Neural cell (in vitro differentiated cells): ENCODE results near the gene SOBP. TPM values are rescaled to one million over a fixed set of nuclear protein-coding genes. Genes with fewer than 3 reads are reported as not detected.
A peak's percentile ranks its signal among the peaks of the same experiment; 100 is the strongest.

Source experiments
- H2AFZ ChIP-seq: fragments of 200-600, 300-800 bp; sonication (generic), shearing (Covaris generic); 2 replicates; pipeline ENCODE4 v1.6.0; 2014; ENCODE audit warnings: low read depth, mild to moderate bottlenecking, antibody characterized with exemption, low read length, moderate library complexity
- H3F3A ChIP-seq: fragments of 200-600 bp; shearing (Covaris generic); 2 replicates; pipeline ENCODE4 v1.6.1; 2016; ENCODE audit warnings: mild to moderate bottlenecking, moderate library complexity, mixed read lengths, antibody characterized with exemption, low read length; ENCODE audit not compliant: insufficient read depth, poor library complexity, severe bottlenecking
- H3K27ac ChIP-seq: fragments of 200-600, 300-800 bp; sonication (generic), shearing (Covaris generic); 2 replicates; pipeline ENCODE4 v1.5.1; 2014; ENCODE audit warnings: mild to moderate bottlenecking, low read length, moderate library complexity
- H3K27me3 ChIP-seq: fragments of 300-800, 200-600 bp; sonication (generic), shearing (Covaris generic); 2 replicates; pipeline ENCODE4 v1.6.0; 2014; ENCODE audit warnings: mild to moderate bottlenecking, low read depth, low read length, moderate library complexity; ENCODE audit not compliant: insufficient read depth
- H3K36me3 ChIP-seq: fragments of 300-800, 200-600 bp; sonication (generic), shearing (Covaris generic); 2 replicates; pipeline ENCODE4 v1.5.1; 2014; ENCODE audit warnings: mild to moderate bottlenecking, antibody characterized with exemption, low read length, moderate library complexity; ENCODE audit not compliant: insufficient read depth
- H3K4me2 ChIP-seq: fragments of 300-800, 200-600 bp; sonication (generic), shearing (Covaris generic); 2 replicates; pipeline ENCODE4 v1.6.0; 2014; ENCODE audit warnings: mild to moderate bottlenecking, low read length
- H3K4me3 ChIP-seq: fragments of 300-800, 200-600 bp; sonication (generic), shearing (Covaris generic); 2 replicates; pipeline ENCODE4 v1.5.1; 2014; ENCODE audit warnings: mild to moderate bottlenecking, low read length, moderate library complexity
- H3K79me2 ChIP-seq: fragments of 200-600 bp; shearing (Covaris generic); replicated peaks from 2 replicates; pipeline ENCODE4 v1.6.0; 2014; ENCODE audit warnings: mild to moderate bottlenecking, low read length, moderate library complexity; ENCODE audit not compliant: insufficient read depth
- H3K9ac ChIP-seq: fragments of 300-800, 200-600 bp; sonication (generic), shearing (Covaris generic); 2 replicates; pipeline ENCODE4 v1.6.1; 2016; ENCODE audit warnings: mild to moderate bottlenecking, low read length, mixed read lengths
- H3K9me2 ChIP-seq: fragments of 200-600 bp; shearing (Covaris generic); 2 replicates; pipeline ENCODE4 v1.6.1; 2016; ENCODE audit warnings: mild to moderate bottlenecking, low read length, mixed read lengths; ENCODE audit not compliant: insufficient read depth
- H3K9me3 ChIP-seq: fragments of 200-600, 300-800 bp; sonication (generic), shearing (Covaris generic); 2 replicates; pipeline ENCODE4 v1.6.1; 2016; ENCODE audit warnings: mild to moderate bottlenecking, mixed run types, low read length, moderate library complexity, mixed read lengths
- H4K20me1 ChIP-seq: fragments of 200-600 bp; shearing (Covaris generic); 2 replicates; pipeline ENCODE4 v1.6.1; 2016; ENCODE audit warnings: mild to moderate bottlenecking, mixed run types; ENCODE audit not compliant: insufficient read depth
- CTCF ChIP-seq: fragments of 450-650 bp; IDR thresholded peaks from 2 replicates; pipeline ENCODE4 v1.5.1; 2014; ENCODE audit warnings: antibody characterized with exemption, mild to moderate bottlenecking, moderate library complexity; ENCODE audit not compliant: poor library complexity, severe bottlenecking
- EP300 ChIP-seq: fragments of 450-650 bp; conservative IDR thresholded peaks from 2 replicates; pipeline ENCODE4 v1.6.1; 2014; ENCODE audit warnings: antibody characterized with exemption, mild to moderate bottlenecking, moderate library complexity; ENCODE audit not compliant: poor library complexity, severe bottlenecking
- EZH2 ChIP-seq: fragments of 200-600, 300-800 bp; shearing (Covaris generic), sonication (generic); IDR thresholded peaks from 2 replicates; pipeline ENCODE4 v1.6.1; 2014; ENCODE audit warnings: antibody characterized with exemption, low read length, borderline replicate concordance, mild to moderate bottlenecking; ENCODE audit not compliant: insufficient read depth, poor library complexity, severe bottlenecking
- MXI1 ChIP-seq: fragments of 450-650 bp; conservative IDR thresholded peaks from 2 replicates; pipeline ENCODE4 v1.6.1; 2014; ENCODE audit warnings: antibody characterized with exemption, mild to moderate bottlenecking; ENCODE audit not compliant: poor library complexity, severe bottlenecking
- POLR2AphosphoS5 ChIP-seq: IDR thresholded peaks from 2 replicates; pipeline ENCODE4 v1.6.1; 2012
- RAD21 ChIP-seq: fragments of 450-650 bp; conservative IDR thresholded peaks from 2 replicates; pipeline ENCODE4 v1.6.1; 2014; ENCODE audit warnings: antibody characterized with exemption, mild to moderate bottlenecking, moderate library complexity
- REST ChIP-seq: IDR thresholded peaks from 2 replicates; pipeline ENCODE4 v1.6.1; 2012; ENCODE audit warnings: borderline replicate concordance
- SMC3 ChIP-seq: fragments of 450-650 bp; conservative IDR thresholded peaks from 2 replicates; pipeline ENCODE4 v1.6.1; 2014; ENCODE audit warnings: antibody characterized with exemption, mild to moderate bottlenecking, moderate library complexity; ENCODE audit not compliant: poor library complexity
- TAF1 ChIP-seq: IDR thresholded peaks from 2 replicates; pipeline ENCODE4 v1.6.1; 2012; ENCODE audit warnings: low read depth
- polyA plus RNA-seq: library from polyadenylated mRNA; depleted of rRNA; stranded (reverse); fragments of >200 nt; gene quantifications from 2 replicates; pipeline ENCODE4 v1.2.3, GENCODE V29; 2014

Gene SOBP
- polyA plus RNA-seq, 1 donor from 2014 or later = 16.4 TPM

- H3K9ac ChIP-seq = peak overlapping the region; percentile 93
- H3K79me2 ChIP-seq = peaks cover 67% of the 10 kb centered on the region
Observed at GRCh38 chr6:107491760-107492660, 2.1 kb downstream of the SOBP start.

More at GRCh38 chr6:107491760-107492660, 2.1 kb downstream of the SOBP start:
- Histone ChIP-seq H2AFZ (no peak overlapping the region), H3K27ac (peak overlapping the region; percentile 93), H3K9me2 (no peaks in the 10 kb centered on the region), H4K20me1 (peaks cover 14% of the 10 kb centered on the region), H3F3A (no peaks in the 10 kb centered on the region), H3K4me2 (peak overlapping the region; percentile 94), H3K9me3 (no peaks in the 10 kb centered on the region), H3K4me3 (peak overlapping the region; percentile 89), H3K36me3 (no peaks in the 10 kb centered on the region), H3K27me3 (peaks cover 5% of the 10 kb centered on the region)
- TF ChIP-seq CTCF (no peak), MXI1 (no peak), TAF1 (no peak), REST (no peak), EZH2 (no peak), SMC3 (no peak), RAD21 (no peak), EP300 (no peak), POLR2AphosphoS5 (no peak)
